B cell (primary cell): ENCODE data around the gene CT47A7. TPM values are rescaled to one million over a fixed set of nuclear protein-coding genes. Genes with fewer than 3 reads are reported as not detected.
"Not testable (repeated sequence)": the region's sequence is repeated elsewhere in the genome, so short reads cannot be mapped to it uniquely, and the experiment has no call there.

Source experiments
- ATAC-seq: fragments of 200-7000 bp; cut with Tn5 transposase; one replicate; pipeline ENCODE4 v1.10.0; 2021; ENCODE audit warnings: low read depth, mild to moderate bottlenecking, moderate number of reproducible peaks, moderate library complexity
- CTCF ChIA-PET: fragments of 350-600 bp; sonication (Branson Sonifier 250); formaldehyde crosslinking; loops from one replicate; lab custom pipeline; 2021; ENCODE audit warnings: antibody characterized with exemption, inconsistent platforms; lab: Charles Lee
- POLR2A ChIA-PET: fragments of 350-600 bp; sonication (Branson Sonifier 250); formaldehyde crosslinking; loops from one replicate; lab custom pipeline; 2021; ENCODE audit warnings: antibody characterized with exemption; lab: Charles Lee
- DNase-seq: peaks from one replicate; pipeline ENCODE4 v3.0.0; 2013
- H2AFZ ChIP-seq: 2 replicates; pipeline ENCODE4 v1.6.1; 2012; ENCODE audit warnings: mild to moderate bottlenecking, low read depth, low read length; ENCODE audit not compliant: insufficient read depth, poor library complexity, severe bottlenecking
- H3K27ac ChIP-seq, 2 donors: 1 replicate in 1 of 2; 2 replicates in 1 of 2; pipeline ENCODE4 v1.5.1; 2012 to 2013; ENCODE audit warnings: low read length in 2 of 2, mild to moderate bottlenecking in 2 of 2, moderate library complexity in 1 of 2
- H3K27me3 ChIP-seq, 4 experiments: fragments of 200-600 bp in 1 of 4; sonication (generic) in 1 of 4; replicated peaks in 1 of 4; 1 replicate in 2 of 4; 2 replicates in 2 of 4; pipeline versions ENCODE4 v1.6.1 to v1.7.0; 2013 to 2016; ENCODE audit warnings: low read length in 3 of 4, mild to moderate bottlenecking in 2 of 4, mixed read lengths in 1 of 4, moderate library complexity in 1 of 4; ENCODE audit not compliant: insufficient read depth in 4 of 4, control insufficient read depth in 3 of 4; ENCODE audit errors: control extremely low read depth in 1 of 4
- H3K36me3 ChIP-seq, 2 experiments: replicated peaks in 1 of 2; 1 replicate in 1 of 2; 2 replicates in 1 of 2; pipeline versions ENCODE4 v1.6.1 to v1.7.1; 2013; ENCODE audit warnings: low read length in 1 of 2; ENCODE audit not compliant: insufficient read depth in 2 of 2, control insufficient read depth in 1 of 2; ENCODE audit errors: control extremely low read depth in 1 of 2, extremely low read depth in 1 of 2
- H3K4me1 ChIP-seq, 2 donors: fragments of 200-600 bp in 1 of 2; sonication (generic) in 1 of 2; 1 replicate in 1 of 2; 2 replicates in 1 of 2; pipeline versions ENCODE4 v1.5.1 to v1.6.1; 2013 to 2017; ENCODE audit warnings: low read length in 2 of 2; ENCODE audit not compliant: control insufficient read depth in 2 of 2, insufficient read depth in 2 of 2
- H3K4me2 ChIP-seq: replicated peaks from 2 replicates; pipeline ENCODE3; 2012; ENCODE audit warnings: mild to moderate bottlenecking, low read depth, low read length; ENCODE audit not compliant: poor library complexity, severe bottlenecking
- H3K4me3 ChIP-seq, 5 experiments: fragments of 200-600 bp in 1 of 5; sonication (generic) in 1 of 5; 1 replicate in 3 of 5; 2 replicates in 2 of 5; pipeline versions ENCODE4 v1.5.1 to v1.7.0; 2011 to 2016; ENCODE audit warnings: low read length in 4 of 5, mild to moderate bottlenecking in 4 of 5, low read depth in 2 of 5, control low read depth in 1 of 5, moderate library complexity in 1 of 5; ENCODE audit not compliant: insufficient read depth in 1 of 5; ENCODE audit errors: control extremely low read depth in 1 of 5, extremely low read depth in 1 of 5
- H3K79me2 ChIP-seq: fragments of 200-600 bp; sonication (generic); one replicate; pipeline ENCODE4 v1.6.0; 2016; ENCODE audit warnings: low read length; ENCODE audit not compliant: control insufficient read depth, insufficient read depth
- H3K9ac ChIP-seq: fragments of 200-600 bp; sonication (generic); 2 replicates; pipeline ENCODE4 v1.6.1; 2017; ENCODE audit warnings: mild to moderate bottlenecking, low read length, moderate library complexity
- H3K9me3 ChIP-seq, 3 donors: one replicate each; pipeline versions ENCODE4 v1.6.1 to v1.7.1; 2013; ENCODE audit warnings: low read length in 2 of 3; ENCODE audit not compliant: control insufficient read depth in 2 of 3, insufficient read depth in 1 of 3; ENCODE audit errors: control extremely low read depth in 1 of 3
- H4K20me1 ChIP-seq: 2 replicates; pipeline ENCODE4 v1.6.0; 2012; ENCODE audit warnings: mild to moderate bottlenecking, low read length; ENCODE audit not compliant: insufficient read depth, control insufficient read depth, poor library complexity, severe bottlenecking
- H3K27ac Mint-ChIP-seq: one replicate; pipeline ENCODE4 v1.8.0; 2021; ENCODE audit warnings: mixed read lengths
- H3K27me3 Mint-ChIP-seq: one replicate; pipeline ENCODE4 v1.8.0; 2021; ENCODE audit warnings: mixed read lengths
- H3K4me1 Mint-ChIP-seq: one replicate; pipeline ENCODE4 v1.8.0; 2021; ENCODE audit warnings: mixed read lengths
- H3K4me3 Mint-ChIP-seq: one replicate; pipeline ENCODE4 v1.8.0; 2021; ENCODE audit warnings: mixed read lengths
- H3K9me3 Mint-ChIP-seq: one replicate; pipeline ENCODE4 v1.8.0; 2022; ENCODE audit warnings: mixed read lengths; ENCODE audit not compliant: insufficient read depth
- EZH2 ChIP-seq: IDR thresholded peaks from 2 replicates; pipeline ENCODE4 v1.6.1; 2012; ENCODE audit warnings: borderline replicate concordance, low read depth, mild to moderate bottlenecking, moderate library complexity, low read length; ENCODE audit not compliant: insufficient read depth, poor library complexity, severe bottlenecking
- WGBS: methylation state at CpG from one replicate; pipeline ENCODE4 v1.1.5; 2013; ENCODE audit warnings: missing lambda C conversion rate; ENCODE audit not compliant: insufficient coverage; 5-methylcytosine and 5-hydroxymethylcytosine counted together
- intact Hi-C: fragments of 100-400 bp; cut with micrococcal nuclease; formaldehyde crosslinking; loops from one replicate; pipeline ENCODE4 v1.10.0; 2022
- polyA plus RNA-seq: library from polyadenylated mRNA; depleted of rRNA; stranded (reverse); fragments of >200 nt; gene quantifications from 2 replicates; pipeline ENCODE4 v1.2.3, GENCODE V29; 2012
- small RNA-seq: library from RNA; depleted of rRNA; stranded (forward); fragments of <200 nt; gene quantifications from one replicate; pipeline ENCODE3, GENCODE V24; 2012; ENCODE audit warnings: low replicate concordance, low read depth; ENCODE audit not compliant: insufficient read length
- total RNA-seq, 2 donors: library from RNA; stranded (reverse); fragments of 120-200 nt in 1 of 2; gene quantifications; 1 replicate in 1 of 2; 2 replicates in 1 of 2; pipeline versions ENCODE4 v1.2.3 to v1.2.4, GENCODE V29; 2013 to 2022
- TF ChIP-seq, protein P1 (sequence below): fragments of 200-600 bp; IDR thresholded peaks from one replicate; pipeline ENCODE4 v1.8.0; 2022; ENCODE audit warnings: antibody characterized with exemption, mild to moderate bottlenecking

The CT47A7 gene
- total and polyA plus RNA-seq, 2 donors (not counting 1 experiment from before 2014, with no cell fraction given), result not detected

DNA sequence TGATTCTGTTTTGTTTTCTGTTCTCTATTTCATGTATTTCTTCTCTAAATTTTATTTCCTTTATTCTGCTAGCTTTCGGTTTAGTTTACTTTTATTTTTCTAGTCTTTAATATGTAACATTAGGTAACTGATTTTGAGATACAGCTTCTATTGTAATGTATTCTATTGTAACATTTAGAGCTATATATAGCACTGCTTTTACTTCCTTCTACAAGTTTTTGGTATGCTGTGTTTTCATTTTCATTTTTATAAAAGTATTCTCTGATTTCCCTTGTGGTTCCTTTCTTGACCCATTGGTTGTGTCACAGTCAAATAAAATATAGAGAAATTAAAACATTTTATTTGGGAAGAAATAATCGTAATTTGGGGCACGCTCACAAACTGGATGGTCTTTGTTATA, 43.0 kb upstream of the CT47A7 start:
- peaks cover 13% of the 10 kb centered on the region for H3K4me1 Mint-ChIP-seq
- H3K4me3 ChIP-seq, result no peak overlapping the region
- intact Hi-C loops, result no loop called here
- H4K20me1 ChIP-seq, result no peaks in the 10 kb centered on the region
- TF ChIP-seq EZH2, result no peak
- TF ChIP-seq, protein P1, sequence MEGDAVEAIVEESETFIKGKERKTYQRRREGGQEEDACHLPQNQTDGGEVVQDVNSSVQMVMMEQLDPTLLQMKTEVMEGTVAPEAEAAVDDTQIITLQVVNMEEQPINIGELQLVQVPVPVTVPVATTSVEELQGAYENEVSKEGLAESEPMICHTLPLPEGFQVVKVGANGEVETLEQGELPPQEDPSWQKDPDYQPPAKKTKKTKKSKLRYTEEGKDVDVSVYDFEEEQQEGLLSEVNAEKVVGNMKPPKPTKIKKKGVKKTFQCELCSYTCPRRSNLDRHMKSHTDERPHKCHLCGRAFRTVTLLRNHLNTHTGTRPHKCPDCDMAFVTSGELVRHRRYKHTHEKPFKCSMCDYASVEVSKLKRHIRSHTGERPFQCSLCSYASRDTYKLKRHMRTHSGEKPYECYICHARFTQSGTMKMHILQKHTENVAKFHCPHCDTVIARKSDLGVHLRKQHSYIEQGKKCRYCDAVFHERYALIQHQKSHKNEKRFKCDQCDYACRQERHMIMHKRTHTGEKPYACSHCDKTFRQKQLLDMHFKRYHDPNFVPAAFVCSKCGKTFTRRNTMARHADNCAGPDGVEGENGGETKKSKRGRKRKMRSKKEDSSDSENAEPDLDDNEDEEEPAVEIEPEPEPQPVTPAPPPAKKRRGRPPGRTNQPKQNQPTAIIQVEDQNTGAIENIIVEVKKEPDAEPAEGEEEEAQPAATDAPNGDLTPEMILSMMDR, result no peak
- peaks cover 3 to 6% of the 10 kb centered on the region in 2 donors for H3K4me1 ChIP-seq
- CTCF ChIA-PET, result no interaction called here
- WGBS, result 100% methylated on average over 1 of the region's 3 CpGs
- peak overlapping the region; percentile 28 for H3K27ac Mint-ChIP-seq
- peak overlapping the region; percentile 16 for H3K9ac ChIP-seq
- H3K9me3 Mint-ChIP-seq, result no peaks in the 10 kb centered on the region
- H3K27ac ChIP-seq, result peak overlapping the region in 1 of 2 donors; percentile 53
- no peaks in the 10 kb centered on the region for H3K36me3 ChIP-seq
- no peaks in the 10 kb centered on the region for H3K27me3 Mint-ChIP-seq
- H3K4me3 Mint-ChIP-seq, result no peak overlapping the region
- peak overlapping the region; percentile 20 for H2AFZ ChIP-seq
- H3K9me3 ChIP-seq, result no peaks in the 10 kb centered on the region
- H3K4me2 ChIP-seq, result peak overlapping the region; percentile 40
- H3K79me2 ChIP-seq, result no peaks in the 10 kb centered on the region
- POLR2A ChIA-PET, result no interaction called here
- H3K27me3 ChIP-seq, result no peaks in the 10 kb centered on the region
- ATAC-seq (no peak), DNase-seq (no peak)

DNA sequence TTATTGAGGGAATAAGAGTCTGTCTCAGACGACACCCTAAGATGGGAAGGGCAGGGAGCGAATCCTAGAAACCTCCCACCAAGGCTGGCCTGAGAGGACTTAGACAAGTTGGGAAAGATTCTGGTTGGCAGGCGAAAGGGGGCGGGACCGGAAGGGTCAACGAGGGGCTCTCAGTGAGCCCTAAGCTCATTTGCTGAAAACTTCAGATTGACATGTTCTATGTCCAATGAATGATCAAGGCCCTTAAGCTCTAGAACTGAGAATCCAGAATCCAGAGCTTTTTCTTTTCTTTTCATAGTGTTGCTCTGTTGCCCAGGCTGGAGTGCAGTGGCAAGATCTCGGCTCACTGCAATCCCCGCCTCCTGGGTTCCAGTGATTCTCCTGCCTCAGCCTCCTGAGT, 29.3 kb upstream of the CT47A7 start, which contains the start of gene CT47A1:
Gene CT47A1 (minus strand): TSS at position 101 of the 400 bp plus-strand sequence. CDS start 231 bp downstream, outside the sequence.
- CTCF ChIA-PET, H3K4me2 ChIP-seq, DNase-seq, H3K9ac ChIP-seq, H3K27ac Mint-ChIP-seq, H4K20me1 ChIP-seq, H3K4me3 Mint-ChIP-seq, H3K4me1 ChIP-seq, H3K9me3 ChIP-seq, H3K79me2 ChIP-seq, ATAC-seq, H3K4me1 Mint-ChIP-seq, H3K9me3 Mint-ChIP-seq, intact Hi-C loops, POLR2A ChIA-PET, H3K27me3 ChIP-seq, H3K4me3 ChIP-seq, H3K27me3 Mint-ChIP-seq, H3K36me3 ChIP-seq, H2AFZ ChIP-seq, H3K27ac ChIP-seq: not testable (repeated sequence)
- WGBS, result no CpG with 5 or more reads among the region's 8 CpGs

Small RNA genes lying within 50 kb of the gene (small RNA-seq; reads per million reads assigned to genes)
- gene AL670379.1, result not detected
- not detected for gene AL670379.10
- not detected for gene AL670379.11
- not detected for gene AL670379.12
- gene AL670379.2, result not detected
- not detected for gene AL670379.3
- gene AL670379.4, result not detected
- gene AL670379.5, result not detected
- gene AL670379.6, result not detected
- gene AL670379.7, result not detected
- gene AL670379.8, result not detected
- gene AL670379.9, result not detected

Other genes with a start within 250 kb of the CT47A7 start
- gene CT47B1, start 80.7 kb downstream of the CT47A7 start, total RNA-seq, result not detected in 2 replicates
- not detected in 2 replicates for gene CT47B1, start 80.7 kb downstream of the CT47A7 start, polyA plus RNA-seq
- not detected in 2 replicates for gene CT47A11, start 19.4 kb downstream of the CT47A7 start, total RNA-seq
- not detected in 2 replicates for gene CT47A11, start 19.4 kb downstream of the CT47A7 start, polyA plus RNA-seq
- gene CT47A10, start 14.6 kb downstream of the CT47A7 start, total RNA-seq, result not detected in 2 replicates
- not detected in 2 replicates for gene CT47A10, start 14.6 kb downstream of the CT47A7 start, polyA plus RNA-seq
- not detected in 2 replicates for gene CT47A9, start 9.7 kb downstream of the CT47A7 start, total RNA-seq
- gene CT47A9, start 9.7 kb downstream of the CT47A7 start, polyA plus RNA-seq, result not detected in 2 replicates
- not detected in 2 replicates for gene CT47A8, start 4.9 kb downstream of the CT47A7 start, total RNA-seq
- not detected in 2 replicates for gene CT47A8, start 4.9 kb downstream of the CT47A7 start, polyA plus RNA-seq
- gene CT47A6, start 4.9 kb upstream of the CT47A7 start, total RNA-seq, result not detected in 2 replicates
- gene CT47A6, start 4.9 kb upstream of the CT47A7 start, polyA plus RNA-seq, result not detected in 2 replicates
- gene CT47A5, start 9.7 kb upstream of the CT47A7 start, total RNA-seq, result not detected in 2 replicates
- not detected in 2 replicates for gene CT47A5, start 9.7 kb upstream of the CT47A7 start, polyA plus RNA-seq
- not detected in 2 replicates for gene CT47A4, start 14.6 kb upstream of the CT47A7 start, total RNA-seq
- not detected in 2 replicates for gene CT47A4, start 14.6 kb upstream of the CT47A7 start, polyA plus RNA-seq
- not detected in 2 replicates for gene CT47A3, start 19.5 kb upstream of the CT47A7 start, total RNA-seq
- not detected in 2 replicates for gene CT47A3, start 19.5 kb upstream of the CT47A7 start, polyA plus RNA-seq
- gene CT47A2, start 24.3 kb upstream of the CT47A7 start, total RNA-seq, result not detected in 2 replicates
- gene CT47A2, start 24.3 kb upstream of the CT47A7 start, polyA plus RNA-seq, result not detected in 2 replicates
- gene CT47A1, start 29.2 kb upstream of the CT47A7 start, total RNA-seq, result not detected in 2 replicates
- not detected in 2 replicates for gene CT47A1, start 29.2 kb upstream of the CT47A7 start, polyA plus RNA-seq
- gene GLUD2, start 91.0 kb upstream of the CT47A7 start, total RNA-seq, result 0.24 and 0.42 TPM in 2 replicates
- gene GLUD2, start 91.0 kb upstream of the CT47A7 start, polyA plus RNA-seq, result 0.17 and 0.19 TPM in 2 replicates